Tibial nerve (tissue), 4 donors: ENCODE data around the gene DYNLT5. TPM values are rescaled to one million over a fixed set of nuclear protein-coding genes. Genes with fewer than 3 reads are reported as not detected.

Experiments used
- DNase-seq, 2 donors: peaks; one replicate each; pipeline ENCODE4 v3.0.0-alpha.2; 2019; ENCODE audit warnings: low spot score in 2 of 2
- H3K27ac ChIP-seq, 4 donors: fragments of 200-600 bp; sonication (generic) in 3 of 4; one replicate each; pipeline ENCODE4 v1.5.1; 2017 to 2019; ENCODE audit warnings: mild to moderate bottlenecking in 1 of 4
- H3K27me3 ChIP-seq, 2 donors: fragments of 200-600 bp; sonication (generic) in 1 of 2; one replicate each; pipeline versions ENCODE4 v1.5.1 to v1.6.0; 2017 to 2019
- H3K36me3 ChIP-seq, 3 donors: fragments of 200-600 bp; sonication (generic); one replicate each; pipeline ENCODE4 v1.5.1; 2018 to 2019
- H3K4me1 ChIP-seq, 4 donors: fragments of 200-600 bp; sonication (generic) in 3 of 4; one replicate each; pipeline ENCODE4 v1.5.1; 2017 to 2019
- H3K4me3 ChIP-seq, 4 donors: fragments of 200-600 bp; sonication (generic) in 3 of 4; one replicate each; pipeline ENCODE4 v1.5.1; 2017 to 2019; ENCODE audit warnings: mild to moderate bottlenecking in 1 of 4, moderate library complexity in 1 of 4
- H3K9me3 ChIP-seq, 4 donors: fragments of 200-600 bp; sonication (generic) in 3 of 4; one replicate each; pipeline ENCODE4 v1.5.1; 2017 to 2019
- EP300 ChIP-seq, 2 donors: sonication (generic); formaldehyde crosslinking; IDR thresholded peaks; one replicate each; pipeline ENCODE4 v1.6.1; 2017; ENCODE audit warnings: antibody characterized with exemption in 2 of 2, mild to moderate bottlenecking in 1 of 2
- POLR2A ChIP-seq, 2 donors: fragments of 450-650 bp; IDR thresholded peaks; one replicate each; pipeline ENCODE4 v1.6.1; 2017; ENCODE audit warnings: antibody characterized with exemption in 2 of 2, mild to moderate bottlenecking in 2 of 2, moderate library complexity in 2 of 2
- WGBS, 2 donors: methylation state at CpG; one replicate each; pipeline ENCODE4 v1.1.5; 2018; 5-methylcytosine and 5-hydroxymethylcytosine counted together
- total RNA-seq, 4 donors: library from RNA; depleted of rRNA; stranded (reverse); fragments of >200 nt; gene quantifications; one replicate each; pipeline ENCODE4 v1.1.0, GENCODE V29; 2016
- TF ChIP-seq, protein P1 (sequence below), 5 experiments: fragments of 200-600 bp in 3 of 5; fragments of 450-650 bp in 2 of 5; sonication (generic) in 3 of 5; IDR thresholded peaks; one replicate each; pipeline ENCODE4 v1.5.1; 2016 to 2019; ENCODE audit warnings: antibody characterized with exemption in 5 of 5, mild to moderate bottlenecking in 3 of 5, moderate library complexity in 2 of 5

Gene DYNLT5
- total RNA-seq, 4 donors from 2014 or later, result 0.78 to 6.3 (median 4.5) TPM; not detected in 1

- Histone ChIP-seq H3K36me3 (no peaks in the 10 kb centered on the region), H3K9me3 (no peaks in the 10 kb centered on the region), H3K27me3 (no peaks in the 10 kb centered on the region), H3K4me3 (no peak overlapping the region), H3K4me1 (no peaks in the 10 kb centered on the region), H3K27ac (no peak overlapping the region)
- WGBS, 2 donors, result 98 to 99% methylated on average over 2 of the region's 2 CpGs
- DNase-seq, result no peak
- TF ChIP-seq, protein P1, sequence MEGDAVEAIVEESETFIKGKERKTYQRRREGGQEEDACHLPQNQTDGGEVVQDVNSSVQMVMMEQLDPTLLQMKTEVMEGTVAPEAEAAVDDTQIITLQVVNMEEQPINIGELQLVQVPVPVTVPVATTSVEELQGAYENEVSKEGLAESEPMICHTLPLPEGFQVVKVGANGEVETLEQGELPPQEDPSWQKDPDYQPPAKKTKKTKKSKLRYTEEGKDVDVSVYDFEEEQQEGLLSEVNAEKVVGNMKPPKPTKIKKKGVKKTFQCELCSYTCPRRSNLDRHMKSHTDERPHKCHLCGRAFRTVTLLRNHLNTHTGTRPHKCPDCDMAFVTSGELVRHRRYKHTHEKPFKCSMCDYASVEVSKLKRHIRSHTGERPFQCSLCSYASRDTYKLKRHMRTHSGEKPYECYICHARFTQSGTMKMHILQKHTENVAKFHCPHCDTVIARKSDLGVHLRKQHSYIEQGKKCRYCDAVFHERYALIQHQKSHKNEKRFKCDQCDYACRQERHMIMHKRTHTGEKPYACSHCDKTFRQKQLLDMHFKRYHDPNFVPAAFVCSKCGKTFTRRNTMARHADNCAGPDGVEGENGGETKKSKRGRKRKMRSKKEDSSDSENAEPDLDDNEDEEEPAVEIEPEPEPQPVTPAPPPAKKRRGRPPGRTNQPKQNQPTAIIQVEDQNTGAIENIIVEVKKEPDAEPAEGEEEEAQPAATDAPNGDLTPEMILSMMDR (IDR thresholded peaks at IDR 0.05), result no peak
- TF ChIP-seq POLR2A (IDR thresholded peaks at IDR 0.05) (no peak), EP300 (IDR thresholded peaks at IDR 0.05) (no peak)
These were observed 18.0 kb downstream of the DYNLT5 start for GRCh38 chr1:66770240-66770639.

- 87 to 88% methylated on average over 4 of the region's 4 CpGs for WGBS, 2 donors
- Histone ChIP-seq H3K27ac (no peak overlapping the region), H3K9me3 (no peaks in the 10 kb centered on the region), H3K27me3 (no peaks in the 10 kb centered on the region), H3K4me1 (no peaks in the 10 kb centered on the region), H3K4me3 (no peak overlapping the region), H3K36me3 (no peaks in the 10 kb centered on the region)
- DNase-seq, result no peak
- TF ChIP-seq POLR2A (IDR thresholded peaks at IDR 0.05) (no peak), EP300 (IDR thresholded peaks at IDR 0.05) (no peak)
- TF ChIP-seq, protein P1 (IDR thresholded peaks at IDR 0.05), result no peak
These were observed 18.4 kb downstream of the DYNLT5 start for GRCh38 chr1:66770694-66771093.

DNA sequence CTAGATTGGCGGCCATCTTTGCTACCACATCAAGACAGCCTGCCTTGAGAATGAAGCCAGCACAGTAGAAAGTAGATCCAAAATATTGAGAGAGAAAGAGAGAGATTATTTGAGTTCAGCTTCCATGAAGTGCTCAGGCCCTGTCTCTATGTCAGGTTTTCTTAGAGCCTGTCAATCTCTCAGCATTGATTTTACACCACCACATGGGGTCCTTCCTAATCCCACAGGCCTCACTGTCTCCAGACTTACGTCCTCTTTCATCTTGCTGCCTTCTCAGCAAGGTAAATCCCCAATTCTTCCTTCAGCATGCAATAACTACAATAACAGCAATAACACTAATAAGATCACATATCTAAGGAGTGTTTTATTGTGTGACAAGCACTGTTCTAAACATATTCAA lies 21.0 kb downstream of the DYNLT5 start:
- no peaks in the 10 kb centered on the region for H3K36me3 ChIP-seq
- H3K9me3 ChIP-seq, result no peaks in the 10 kb centered on the region
- DNase-seq, result no peak
- TF ChIP-seq EP300 (IDR thresholded peaks at IDR 0.05) (no peak), POLR2A (IDR thresholded peaks at IDR 0.05) (no peak)
- TF ChIP-seq, protein P1 (IDR thresholded peaks at IDR 0.05), result no peak
- H3K4me3 ChIP-seq, result no peak overlapping the region
- peaks cover 0 to 3% (median 0%) of the 10 kb centered on the region in 4 donors for H3K4me1 ChIP-seq
- H3K27me3 ChIP-seq, result no peaks in the 10 kb centered on the region
- H3K27ac ChIP-seq, result no peak overlapping the region
- whole genome bisulfite sequencing, 2 donors, result 92 to 93% methylated on average over 2 of the region's 2 CpGs

- H3K4me3 ChIP-seq, result no peak overlapping the region
- H3K9me3 ChIP-seq, result no peaks in the 10 kb centered on the region
- 68 to 71% methylated on average over 2 of the region's 2 CpGs for WGBS, 2 donors
- DNase-seq, result no peak
- TF ChIP-seq EP300 (IDR thresholded peaks at IDR 0.05), result no peak
- TF ChIP-seq, protein P1 (IDR thresholded peaks at IDR 0.05), result no peak
- no peak for TF ChIP-seq POLR2A (IDR thresholded peaks at IDR 0.05)
- no peaks in the 10 kb centered on the region for H3K27me3 ChIP-seq
- H3K36me3 ChIP-seq, result no peaks in the 10 kb centered on the region
- peaks cover 0 to 3% (median 0%) of the 10 kb centered on the region in 4 donors for H3K4me1 ChIP-seq
- H3K27ac ChIP-seq, result no peak overlapping the region
These were observed 22.2 kb downstream of the DYNLT5 start for GRCh38 chr1:66774438-66774837.

DNA sequence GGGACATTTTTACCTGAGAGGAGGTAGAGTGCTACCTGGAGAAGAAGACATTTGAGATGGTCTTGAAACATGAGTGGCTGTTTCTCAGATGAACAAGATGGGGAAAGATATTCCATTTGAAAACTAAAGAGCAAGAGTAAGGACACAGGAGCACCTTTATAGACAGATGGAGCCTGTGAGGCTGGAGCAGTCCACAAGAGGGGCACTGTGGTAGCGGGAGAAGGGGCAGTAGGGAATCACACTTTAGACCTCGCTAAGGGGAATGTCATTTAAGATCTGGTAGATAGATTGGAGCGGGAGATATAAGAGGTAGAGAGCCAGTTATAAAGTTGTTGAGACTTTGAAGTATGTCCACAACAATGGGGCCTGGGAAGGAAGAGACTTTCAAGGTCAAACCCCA lies 23.4 kb downstream of the DYNLT5 start:
- 91 to 93% methylated on average over 3 of the region's 3 CpGs for WGBS, 2 donors
- Histone ChIP-seq H3K9me3 (no peaks in the 10 kb centered on the region), H3K4me1 (peaks cover 0 to 3% (median 0%) of the 10 kb centered on the region in 4 donors), H3K27ac (no peak overlapping the region), H3K36me3 (no peaks in the 10 kb centered on the region), H3K27me3 (no peaks in the 10 kb centered on the region), H3K4me3 (no peak overlapping the region)
- TF ChIP-seq POLR2A (IDR thresholded peaks at IDR 0.05), result no peak
- TF ChIP-seq, protein P1 (IDR thresholded peaks at IDR 0.05), result no peak
- no peak for TF ChIP-seq EP300 (IDR thresholded peaks at IDR 0.05)
- DNase-seq, result no peak
